OCI-LY1 (cell line): ENCODE results near the gene CYB5R2.

Experiments
- H2AFZ ChIP-seq: fragments of 200-600 bp; sonication (generic), shearing (Covaris generic); 2 replicates; pipeline ENCODE4 v1.6.0; 2014; ENCODE audit warnings: antibody characterized with exemption, mild to moderate bottlenecking, low read length
- H3F3A ChIP-seq: fragments of 200-600 bp; sonication (generic), shearing (Covaris generic); 2 replicates; pipeline ENCODE4 v1.6.0; 2014; ENCODE audit warnings: mild to moderate bottlenecking, antibody characterized with exemption, low read length, moderate library complexity; ENCODE audit not compliant: insufficient read depth
- H3K27ac ChIP-seq: fragments of 200-600 bp; sonication (generic); 2 replicates; pipeline ENCODE4 v1.5.1; 2014; ENCODE audit warnings: low read length, mixed run types, mild to moderate bottlenecking, low read depth; ENCODE audit not compliant: poor library complexity, severe bottlenecking
- H3K27me3 ChIP-seq: fragments of 200-600 bp; sonication (generic); 2 replicates; pipeline ENCODE4 v1.6.0; 2014; ENCODE audit warnings: antibody characterized with exemption, mild to moderate bottlenecking, low read length, moderate library complexity; ENCODE audit not compliant: insufficient read depth
- H3K36me3 ChIP-seq: fragments of 200-600 bp; sonication (generic); 2 replicates; pipeline ENCODE4 v1.6.1; 2014; ENCODE audit warnings: mild to moderate bottlenecking, antibody characterized with exemption, low read length, moderate library complexity, mixed read lengths; ENCODE audit not compliant: insufficient read depth
- H3K4me1 ChIP-seq: fragments of 200-600 bp; sonication (generic); 2 replicates; pipeline ENCODE4 v1.5.1; 2014; ENCODE audit warnings: mild to moderate bottlenecking, low read length, moderate library complexity; ENCODE audit not compliant: insufficient read depth, severe bottlenecking
- H3K4me2 ChIP-seq: fragments of 200-600 bp; sonication (generic), shearing (Covaris generic); 2 replicates; pipeline ENCODE4 v1.6.1; 2014; ENCODE audit warnings: low read length
- H3K4me3 ChIP-seq: fragments of 200-600 bp; sonication (generic); 2 replicates; pipeline ENCODE4 v1.5.1; 2014; ENCODE audit warnings: low read length, low read depth, mild to moderate bottlenecking, mixed read lengths; ENCODE audit not compliant: poor library complexity, severe bottlenecking
- H3K79me2 ChIP-seq: fragments of 200-600 bp; shearing (Covaris generic); 2 replicates; pipeline ENCODE4 v1.6.1; 2016; ENCODE audit warnings: mixed run types, low read length, mixed read lengths; ENCODE audit not compliant: insufficient read depth
- H3K9ac ChIP-seq: fragments of 200-600 bp; sonication (generic), shearing (Covaris generic); 2 replicates; pipeline ENCODE4 v1.6.1; 2014; ENCODE audit warnings: mild to moderate bottlenecking, low read length, mixed read lengths
- H3K9me2 ChIP-seq: fragments of 200-600 bp; sonication (generic), shearing (Covaris generic); 2 replicates; pipeline ENCODE4 v1.6.1; 2014; ENCODE audit warnings: low read depth, mild to moderate bottlenecking, low read length, mixed read lengths
- H3K9me3 ChIP-seq: fragments of 200-600 bp; shearing (Covaris generic); 2 replicates; pipeline ENCODE4 v1.6.1; 2014; ENCODE audit warnings: low read length, mixed read lengths
- H4K20me1 ChIP-seq: fragments of 200-600 bp; sonication (generic), shearing (Covaris generic); 2 replicates; pipeline ENCODE4 v1.6.0; 2016; ENCODE audit warnings: mild to moderate bottlenecking, low read length; ENCODE audit not compliant: insufficient read depth
- EZH2 ChIP-seq: fragments of 200-600 bp; sonication (generic), shearing (Covaris generic); IDR thresholded peaks from 2 replicates; pipeline ENCODE4 v1.8.0; 2017; ENCODE audit warnings: borderline replicate concordance, mixed run types, mild to moderate bottlenecking, antibody characterized with exemption, low read length, moderate library complexity, mixed read lengths
- TF ChIP-seq, protein P1 (sequence below): fragments of 200-600 bp; sonication (generic), shearing (Covaris generic); IDR thresholded peaks from 2 replicates; pipeline ENCODE4 v1.5.1; 2017; ENCODE audit warnings: mild to moderate bottlenecking, antibody characterized with exemption, low read length, moderate library complexity, mixed read lengths

The CYB5R2 gene

GRCh38 chr11:7637447-7638157 is 35.7 kb downstream of the CYB5R2 start:
- Histone ChIP-seq H3K4me3 (no peak overlapping the region), H3K36me3 (peaks cover 68% of the 10 kb centered on the region), H3F3A (no peaks in the 10 kb centered on the region), H4K20me1 (no peaks in the 10 kb centered on the region), H3K9me3 (no peaks in the 10 kb centered on the region), H3K79me2 (no peaks in the 10 kb centered on the region), H2AFZ (no peak overlapping the region), H3K4me2 (no peak overlapping the region), H3K4me1 (peaks cover 9% of the 10 kb centered on the region), H3K27me3 (no peaks in the 10 kb centered on the region), H3K9ac (no peak overlapping the region), H3K9me2 (no peaks in the 10 kb centered on the region), H3K27ac (no peak overlapping the region)
- TF ChIP-seq, protein P1, sequence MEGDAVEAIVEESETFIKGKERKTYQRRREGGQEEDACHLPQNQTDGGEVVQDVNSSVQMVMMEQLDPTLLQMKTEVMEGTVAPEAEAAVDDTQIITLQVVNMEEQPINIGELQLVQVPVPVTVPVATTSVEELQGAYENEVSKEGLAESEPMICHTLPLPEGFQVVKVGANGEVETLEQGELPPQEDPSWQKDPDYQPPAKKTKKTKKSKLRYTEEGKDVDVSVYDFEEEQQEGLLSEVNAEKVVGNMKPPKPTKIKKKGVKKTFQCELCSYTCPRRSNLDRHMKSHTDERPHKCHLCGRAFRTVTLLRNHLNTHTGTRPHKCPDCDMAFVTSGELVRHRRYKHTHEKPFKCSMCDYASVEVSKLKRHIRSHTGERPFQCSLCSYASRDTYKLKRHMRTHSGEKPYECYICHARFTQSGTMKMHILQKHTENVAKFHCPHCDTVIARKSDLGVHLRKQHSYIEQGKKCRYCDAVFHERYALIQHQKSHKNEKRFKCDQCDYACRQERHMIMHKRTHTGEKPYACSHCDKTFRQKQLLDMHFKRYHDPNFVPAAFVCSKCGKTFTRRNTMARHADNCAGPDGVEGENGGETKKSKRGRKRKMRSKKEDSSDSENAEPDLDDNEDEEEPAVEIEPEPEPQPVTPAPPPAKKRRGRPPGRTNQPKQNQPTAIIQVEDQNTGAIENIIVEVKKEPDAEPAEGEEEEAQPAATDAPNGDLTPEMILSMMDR = no peak
- TF ChIP-seq EZH2 = no peak

- H4K20me1 ChIP-seq = no peaks in the 10 kb centered on the region
- no peak overlapping the region for H3K4me2 ChIP-seq
- H3K27me3 ChIP-seq = no peaks in the 10 kb centered on the region
- H3K9ac ChIP-seq = no peak overlapping the region
- H3F3A ChIP-seq = no peaks in the 10 kb centered on the region
- H3K79me2 ChIP-seq = no peaks in the 10 kb centered on the region
- TF ChIP-seq EZH2 = no peak
- TF ChIP-seq, protein P1 = no peak
- no peaks in the 10 kb centered on the region for H3K9me3 ChIP-seq
- no peaks in the 10 kb centered on the region for H3K9me2 ChIP-seq
- H3K4me1 ChIP-seq = peaks cover 9% of the 10 kb centered on the region
- H3K36me3 ChIP-seq = peaks cover 66% of the 10 kb centered on the region
- H3K27ac ChIP-seq = no peak overlapping the region
- H3K4me3 ChIP-seq = no peak overlapping the region
- no peak overlapping the region for H2AFZ ChIP-seq
Measured at GRCh38 chr11:7636350-7636749, 37.0 kb downstream of the CYB5R2 start.

GRCh38 chr11:7635708-7636107 is 37.6 kb downstream of the CYB5R2 start:
- no peak overlapping the region for H2AFZ ChIP-seq
- H3K4me2 ChIP-seq = no peak overlapping the region
- no peaks in the 10 kb centered on the region for H3K79me2 ChIP-seq
- TF ChIP-seq, protein P1 = no peak
- TF ChIP-seq EZH2 = no peak
- H3K27me3 ChIP-seq = no peaks in the 10 kb centered on the region
- no peak overlapping the region for H3K9ac ChIP-seq
- H3K36me3 ChIP-seq = peaks cover 66% of the 10 kb centered on the region
- no peaks in the 10 kb centered on the region for H3K9me2 ChIP-seq
- no peak overlapping the region for H3K27ac ChIP-seq
- H3K4me3 ChIP-seq = no peak overlapping the region
- no peaks in the 10 kb centered on the region for H3K9me3 ChIP-seq
- H3F3A ChIP-seq = no peaks in the 10 kb centered on the region
- no peaks in the 10 kb centered on the region for H4K20me1 ChIP-seq
- peaks cover 9% of the 10 kb centered on the region for H3K4me1 ChIP-seq
